Measurements from ENCODE around the gene CBLN2.

- TF ChIP-seq, protein P1, sequence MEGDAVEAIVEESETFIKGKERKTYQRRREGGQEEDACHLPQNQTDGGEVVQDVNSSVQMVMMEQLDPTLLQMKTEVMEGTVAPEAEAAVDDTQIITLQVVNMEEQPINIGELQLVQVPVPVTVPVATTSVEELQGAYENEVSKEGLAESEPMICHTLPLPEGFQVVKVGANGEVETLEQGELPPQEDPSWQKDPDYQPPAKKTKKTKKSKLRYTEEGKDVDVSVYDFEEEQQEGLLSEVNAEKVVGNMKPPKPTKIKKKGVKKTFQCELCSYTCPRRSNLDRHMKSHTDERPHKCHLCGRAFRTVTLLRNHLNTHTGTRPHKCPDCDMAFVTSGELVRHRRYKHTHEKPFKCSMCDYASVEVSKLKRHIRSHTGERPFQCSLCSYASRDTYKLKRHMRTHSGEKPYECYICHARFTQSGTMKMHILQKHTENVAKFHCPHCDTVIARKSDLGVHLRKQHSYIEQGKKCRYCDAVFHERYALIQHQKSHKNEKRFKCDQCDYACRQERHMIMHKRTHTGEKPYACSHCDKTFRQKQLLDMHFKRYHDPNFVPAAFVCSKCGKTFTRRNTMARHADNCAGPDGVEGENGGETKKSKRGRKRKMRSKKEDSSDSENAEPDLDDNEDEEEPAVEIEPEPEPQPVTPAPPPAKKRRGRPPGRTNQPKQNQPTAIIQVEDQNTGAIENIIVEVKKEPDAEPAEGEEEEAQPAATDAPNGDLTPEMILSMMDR (IDR thresholded peaks at IDR 0.05), result no peak
- TF ChIP-seq, protein P2, sequence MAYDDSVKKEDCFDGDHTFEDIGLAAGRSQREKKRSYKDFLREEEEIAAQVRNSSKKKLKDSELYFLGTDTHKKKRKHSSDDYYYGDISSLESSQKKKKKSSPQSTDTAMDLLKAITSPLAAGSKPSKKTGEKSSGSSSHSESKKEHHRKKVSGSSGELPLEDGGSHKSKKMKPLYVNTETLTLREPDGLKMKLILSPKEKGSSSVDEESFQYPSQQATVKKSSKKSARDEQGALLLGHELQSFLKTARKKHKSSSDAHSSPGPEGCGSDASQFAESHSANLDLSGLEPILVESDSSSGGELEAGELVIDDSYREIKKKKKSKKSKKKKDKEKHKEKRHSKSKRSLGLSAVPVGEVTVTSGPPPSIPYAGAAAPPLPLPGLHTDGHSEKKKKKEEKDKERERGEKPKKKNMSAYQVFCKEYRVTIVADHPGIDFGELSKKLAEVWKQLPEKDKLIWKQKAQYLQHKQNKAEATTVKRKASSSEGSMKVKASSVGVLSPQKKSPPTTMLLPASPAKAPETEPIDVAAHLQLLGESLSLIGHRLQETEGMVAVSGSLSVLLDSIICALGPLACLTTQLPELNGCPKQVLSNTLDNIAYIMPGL (CRISPR knock-in tag; IDR thresholded peaks at IDR 0.05; ENCODE audit: borderline replicate concordance), result no peak
These were observed 11.8 kb upstream of the CBLN2 start for GRCh38 chr18:72555968-72556367.
